ENCODE results near the gene DIAPH3.

Gene DIAPH3

GRCh38 chr13:59976856-59977255, 186.9 kb downstream of the DIAPH3 start:
- Histone ChIP-seq H2BK120ac (ENCODE audit: low read depth, low read length) (no peak overlapping the region), H3K18ac (ENCODE audit: low read length) (no peak overlapping the region), H3K27ac (replicated peaks; ENCODE audit: low read length) (no peak overlapping the region), H3K4me1 (ENCODE audit: control insufficient read depth in 2 of 2, insufficient read depth in 1 of 2, low read depth in 1 of 2, low read length in 2 of 2) (no peaks in the 10 kb centered on the region), H3K4ac (ENCODE audit: low read length) (no peak overlapping the region), H3K36me3 (replicated peaks in 1 of 2; ENCODE audit: control insufficient read depth in 2 of 2, insufficient read depth in 2 of 2, low read length in 2 of 2) (peaks cover 0 to 5% of the 10 kb centered on the region in 2 donors), H3K4me2 (ENCODE audit: insufficient read depth, low read length, poor library complexity, severe bottlenecking) (no peak overlapping the region), H2AFZ (ENCODE audit: low read length) (no peak overlapping the region), H2BK5ac (ENCODE audit: low read length) (no peak overlapping the region), H2AK5ac (ENCODE audit: low read depth, low read length) (no peak overlapping the region), H3K79me1 (ENCODE audit: low read depth, low read length) (no peaks in the 10 kb centered on the region), H4K8ac (ENCODE audit: low read depth, low read length) (no peak overlapping the region), H3K9me3 (replicated peaks in 1 of 2; ENCODE audit: control insufficient read depth in 2 of 2, insufficient read depth in 1 of 2, low read depth in 1 of 2, low read length in 2 of 2) (no peaks in the 10 kb centered on the region), H3K9ac (ENCODE audit: low read depth, low read length, poor library complexity) (no peak overlapping the region), H4K91ac (ENCODE audit: low read depth, low read length, poor library complexity) (no peak overlapping the region), H3K14ac (ENCODE audit: low read length) (no peak overlapping the region), H3K27me3 (ENCODE audit: control insufficient read depth in 3 of 3, insufficient read depth in 3 of 3, low read depth in 1 of 3, low read length in 3 of 3) (no peaks in the 10 kb centered on the region), H2BK15ac (ENCODE audit: low read length) (no peak overlapping the region), H2BK12ac (ENCODE audit: low read length) (no peak overlapping the region), H3K4me3 (ENCODE audit: low read length in 2 of 2) (no peak overlapping the region), H3K23ac (ENCODE audit: low read depth, low read length, poor library complexity) (no peak overlapping the region)
- DNase-seq (ENCODE audit: low spot score) = no peak
- no CpG with 5 or more reads among the region's 3 CpGs for WGBS, 2 donors (ENCODE audit: extremely low coverage in 2 of 2, insufficient read length in 2 of 2, insufficient replicate concordance in 1 of 2)

GRCh38 chr13:59975807-59976435, 187.8 kb downstream of the DIAPH3 start:
- H3K9me3 ChIP-seq (replicated peaks in 1 of 2; ENCODE audit: control insufficient read depth in 2 of 2, insufficient read depth in 1 of 2, low read depth in 1 of 2, low read length in 2 of 2) = no peaks in the 10 kb centered on the region
- H3K23ac ChIP-seq (ENCODE audit: low read depth, low read length, poor library complexity) = no peak overlapping the region
- H3K4me2 ChIP-seq (ENCODE audit: insufficient read depth, low read length, poor library complexity, severe bottlenecking) = no peak overlapping the region

GRCh38 chr13:59970847-59971246, 192.9 kb downstream of the DIAPH3 start:
- no peak overlapping the region for H3K27ac ChIP-seq (replicated peaks; ENCODE audit: low read length)
- no peak overlapping the region for H3K14ac ChIP-seq (ENCODE audit: low read length)
- no peak overlapping the region for H2AK5ac ChIP-seq (ENCODE audit: low read depth, low read length)
- no peak overlapping the region for H2BK120ac ChIP-seq (ENCODE audit: low read depth, low read length)
- peaks cover 0 to 3% of the 10 kb centered on the region in 2 donors for H3K4me1 ChIP-seq (ENCODE audit: control insufficient read depth in 2 of 2, insufficient read depth in 1 of 2, low read depth in 1 of 2, low read length in 2 of 2)
- H3K79me1 ChIP-seq (ENCODE audit: low read depth, low read length) = no peaks in the 10 kb centered on the region
- H3K4ac ChIP-seq (ENCODE audit: low read length) = no peak overlapping the region
- H3K36me3 ChIP-seq (replicated peaks in 1 of 2; ENCODE audit: control insufficient read depth in 2 of 2, insufficient read depth in 2 of 2, low read length in 2 of 2) = peaks cover 2 to 40% of the 10 kb centered on the region in 2 donors
- no peak overlapping the region for H2BK12ac ChIP-seq (ENCODE audit: low read length)
- H2BK15ac ChIP-seq (ENCODE audit: low read length) = no peak overlapping the region
- no peak overlapping the region for H3K4me3 ChIP-seq (ENCODE audit: low read length in 2 of 2)
- H4K91ac ChIP-seq (ENCODE audit: low read depth, low read length, poor library complexity) = no peak overlapping the region
- H4K8ac ChIP-seq (ENCODE audit: low read depth, low read length) = no peak overlapping the region
- no peak overlapping the region for H3K23ac ChIP-seq (ENCODE audit: low read depth, low read length, poor library complexity)
- no peaks in the 10 kb centered on the region for H3K9me3 ChIP-seq (replicated peaks in 1 of 2; ENCODE audit: control insufficient read depth in 2 of 2, insufficient read depth in 1 of 2, low read depth in 1 of 2, low read length in 2 of 2)
- no peak overlapping the region for H3K4me2 ChIP-seq (ENCODE audit: insufficient read depth, low read length, poor library complexity, severe bottlenecking)
- no peak overlapping the region for H2BK5ac ChIP-seq (ENCODE audit: low read length)
- H3K9ac ChIP-seq (ENCODE audit: low read depth, low read length, poor library complexity) = no peak overlapping the region
- WGBS, 2 donors (ENCODE audit: extremely low coverage in 2 of 2, insufficient read length in 2 of 2, insufficient replicate concordance in 1 of 2) = no CpG with 5 or more reads among the region's 3 CpGs
- H2AFZ ChIP-seq (ENCODE audit: low read length) = no peak overlapping the region
- H3K27me3 ChIP-seq (ENCODE audit: control insufficient read depth in 3 of 3, insufficient read depth in 3 of 3, low read depth in 1 of 3, low read length in 3 of 3) = no peaks in the 10 kb centered on the region
- no peak overlapping the region for H3K18ac ChIP-seq (ENCODE audit: low read length)
- DNase-seq (ENCODE audit: low spot score) = no peak

More at GRCh38 chr13:59975807-59976435, 187.8 kb downstream of the DIAPH3 start:
- H3K36me3 ChIP-seq (replicated peaks in 1 of 2; ENCODE audit: control insufficient read depth in 2 of 2, insufficient read depth in 2 of 2, low read length in 2 of 2) = peaks cover 0 to 14% of the 10 kb centered on the region in 2 donors
- no peak overlapping the region for H2BK120ac ChIP-seq (ENCODE audit: low read depth, low read length)
- 100% methylated on average over 2 of the region's 6 CpGs; no CpG with 5 or more reads in 1 of the 2 donors for WGBS, 2 donors (ENCODE audit: extremely low coverage in 2 of 2, insufficient read length in 2 of 2, insufficient replicate concordance in 1 of 2)
- no peak overlapping the region for H3K9ac ChIP-seq (ENCODE audit: low read depth, low read length, poor library complexity)
- no peak overlapping the region for H2BK15ac ChIP-seq (ENCODE audit: low read length)
- H3K18ac ChIP-seq (ENCODE audit: low read length) = no peak overlapping the region
- H4K91ac ChIP-seq (ENCODE audit: low read depth, low read length, poor library complexity) = no peak overlapping the region
- no peaks in the 10 kb centered on the region for H3K79me1 ChIP-seq (ENCODE audit: low read depth, low read length)
- H3K4ac ChIP-seq (ENCODE audit: low read length) = no peak overlapping the region
- H2BK5ac ChIP-seq (ENCODE audit: low read length) = no peak overlapping the region
- no peak for DNase-seq (ENCODE audit: low spot score)
- no peak overlapping the region for H3K4me3 ChIP-seq (ENCODE audit: low read length in 2 of 2)
- H2AK5ac ChIP-seq (ENCODE audit: low read depth, low read length) = no peak overlapping the region
- H2BK12ac ChIP-seq (ENCODE audit: low read length) = no peak overlapping the region
- no peak overlapping the region for H3K27ac ChIP-seq (replicated peaks; ENCODE audit: low read length)
- H4K8ac ChIP-seq (ENCODE audit: low read depth, low read length) = no peak overlapping the region
- no peak overlapping the region for H3K14ac ChIP-seq (ENCODE audit: low read length)
- H3K4me1 ChIP-seq (ENCODE audit: control insufficient read depth in 2 of 2, insufficient read depth in 1 of 2, low read depth in 1 of 2, low read length in 2 of 2) = no peaks in the 10 kb centered on the region
- no peak overlapping the region for H2AFZ ChIP-seq (ENCODE audit: low read length)
- H3K27me3 ChIP-seq (ENCODE audit: control insufficient read depth in 3 of 3, insufficient read depth in 3 of 3, low read depth in 1 of 3, low read length in 3 of 3) = no peaks in the 10 kb centered on the region

- Histone ChIP-seq H2BK15ac (ENCODE audit: low read length) (no peak overlapping the region), H3K27me3 (ENCODE audit: control insufficient read depth in 3 of 3, insufficient read depth in 3 of 3, low read depth in 1 of 3, low read length in 3 of 3) (no peaks in the 10 kb centered on the region), H3K4ac (ENCODE audit: low read length) (no peak overlapping the region), H2AFZ (ENCODE audit: low read length) (no peak overlapping the region), H3K4me1 (ENCODE audit: control insufficient read depth in 2 of 2, insufficient read depth in 1 of 2, low read depth in 1 of 2, low read length in 2 of 2) (peaks cover 0 to 1% of the 10 kb centered on the region in 2 donors), H2AK5ac (ENCODE audit: low read depth, low read length) (no peak overlapping the region), H2BK5ac (ENCODE audit: low read length) (no peak overlapping the region), H3K23ac (ENCODE audit: low read depth, low read length, poor library complexity) (no peak overlapping the region), H3K14ac (ENCODE audit: low read length) (no peak overlapping the region), H3K4me3 (ENCODE audit: low read length in 2 of 2) (no peak overlapping the region), H3K9me3 (replicated peaks in 1 of 2; ENCODE audit: control insufficient read depth in 2 of 2, insufficient read depth in 1 of 2, low read depth in 1 of 2, low read length in 2 of 2) (no peaks in the 10 kb centered on the region), H3K79me1 (ENCODE audit: low read depth, low read length) (no peaks in the 10 kb centered on the region), H4K91ac (ENCODE audit: low read depth, low read length, poor library complexity) (no peak overlapping the region), H3K18ac (ENCODE audit: low read length) (no peak overlapping the region), H4K8ac (ENCODE audit: low read depth, low read length) (no peak overlapping the region), H2BK120ac (ENCODE audit: low read depth, low read length) (no peak overlapping the region), H3K4me2 (ENCODE audit: insufficient read depth, low read length, poor library complexity, severe bottlenecking) (no peak overlapping the region), H2BK12ac (ENCODE audit: low read length) (no peak overlapping the region), H3K36me3 (replicated peaks in 1 of 2; ENCODE audit: control insufficient read depth in 2 of 2, insufficient read depth in 2 of 2, low read length in 2 of 2) (peaks cover 2 to 16% of the 10 kb centered on the region in 2 donors), H3K9ac (ENCODE audit: low read depth, low read length, poor library complexity) (no peak overlapping the region), H3K27ac (replicated peaks; ENCODE audit: low read length) (no peak overlapping the region)
- DNase-seq (ENCODE audit: low spot score) = no peak
- no CpG with 5 or more reads among the region's 2 CpGs for WGBS, 2 donors (ENCODE audit: extremely low coverage in 2 of 2, insufficient read length in 2 of 2, insufficient replicate concordance in 1 of 2)
Observed at GRCh38 chr13:59963827-59964226, 199.9 kb downstream of the DIAPH3 start.
